Measurements from ENCODE around the gene PRKAG1.

DNA sequence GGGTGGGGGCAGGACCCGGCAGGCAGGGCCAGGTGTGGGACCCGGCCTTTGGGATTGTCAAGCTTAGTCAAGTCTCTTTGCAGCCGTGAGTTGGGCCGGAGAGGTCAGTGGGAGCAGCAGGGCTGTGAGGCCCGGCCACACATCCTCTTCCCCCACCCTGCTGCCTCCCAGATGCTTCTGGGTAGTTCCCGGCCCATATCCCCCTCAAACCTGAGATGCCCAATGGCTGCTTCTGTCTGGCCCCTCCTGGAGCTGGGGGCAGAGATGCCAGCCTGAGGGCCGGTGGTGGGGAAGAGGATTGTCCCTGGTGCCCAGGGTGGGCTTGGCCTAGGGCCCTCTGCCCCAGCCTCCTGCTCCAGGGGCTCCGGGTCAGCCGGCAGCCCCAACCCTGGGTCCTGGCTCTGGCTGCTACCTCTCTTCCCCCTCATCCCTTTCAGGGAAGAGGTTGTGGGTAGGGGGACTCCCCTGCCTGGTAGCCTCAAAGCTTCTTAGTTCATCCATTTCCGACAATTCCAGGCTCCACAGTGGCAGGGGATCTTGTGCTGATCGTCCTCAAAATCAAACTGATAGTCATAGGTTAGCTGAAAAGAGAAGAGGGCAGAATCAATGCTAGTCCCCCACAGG is 2.8 kb upstream of the PRKAG1 start:
- TF ChIP-seq POLR2AphosphoS5 (IDR thresholded peaks at IDR 0.05; ENCODE audit: borderline replicate concordance, low read depth, low read length): no peak; the same call in 1 of the 2 replicates
- no peak for TF ChIP-seq EZH2 (IDR thresholded peaks at IDR 0.05)
- TF ChIP-seq FOXP2 (optimal IDR thresholded peaks at IDR 0.05; ENCODE audit: control extremely low read depth, extremely low read length, insufficient read depth): no peak
